Activated B cell treated with CpG ODN at 0.5 μM for 24 hours (primary cell): ENCODE data around the gene LCN2. TPM values are rescaled to one million over a fixed set of nuclear protein-coding genes. Genes with fewer than 3 reads are reported as not detected.

Experiments used
- ATAC-seq: fragments of 200-7000 bp; cut with Tn5 transposase; one replicate; pipeline ENCODE4 v1.10.0; 2021; ENCODE audit warnings: low read depth, mild to moderate bottlenecking, moderate library complexity
- CTCF ChIA-PET: fragments of 350-600 bp; sonication (Branson Sonifier 250); formaldehyde crosslinking; loops from one replicate; lab custom pipeline; 2021; ENCODE audit warnings: antibody characterized with exemption; lab: Charles Lee
- POLR2A ChIA-PET: fragments of 350-600 bp; sonication (Branson Sonifier 250); formaldehyde crosslinking; loops from one replicate; lab custom pipeline; 2021; ENCODE audit warnings: antibody characterized with exemption; lab: Charles Lee
- DNase-seq: peaks from one replicate; pipeline ENCODE4 v3.0.0; 2022
- H3K27ac Mint-ChIP-seq: one replicate; pipeline ENCODE4 v1.8.0; 2020; ENCODE audit warnings: mixed read lengths
- H3K27me3 Mint-ChIP-seq: one replicate; pipeline ENCODE4 v1.8.0; 2021; ENCODE audit warnings: mixed read lengths
- H3K36me3 Mint-ChIP-seq: one replicate; pipeline ENCODE4 v1.8.0; 2021; ENCODE audit warnings: low read depth, mixed read lengths
- H3K4me1 Mint-ChIP-seq: one replicate; pipeline ENCODE4 v1.8.0; 2021; ENCODE audit warnings: mixed read lengths
- H3K4me3 Mint-ChIP-seq: one replicate; pipeline ENCODE4 v1.8.0; 2020; ENCODE audit warnings: mild to moderate bottlenecking, mixed read lengths
- H3K9me3 Mint-ChIP-seq: one replicate; pipeline ENCODE4 v1.8.0; 2020; ENCODE audit warnings: mixed read lengths
- CTCF ChIP-seq: fragments of 200-600 bp; IDR thresholded peaks from one replicate; pipeline ENCODE4 v1.8.0; 2022; ENCODE audit warnings: antibody characterized with exemption, mild to moderate bottlenecking
- intact Hi-C: fragments of 100-400 bp; cut with micrococcal nuclease; formaldehyde crosslinking; loops from one replicate; pipeline ENCODE4 v1.15.1; 2024
- total RNA-seq: library from RNA; stranded (reverse); gene quantifications from 2 replicates; pipeline ENCODE4 v1.2.3, GENCODE V29; 2022

The LCN2 gene
- total RNA-seq, 1 donor from 2014 or later, result not detected

DNA sequence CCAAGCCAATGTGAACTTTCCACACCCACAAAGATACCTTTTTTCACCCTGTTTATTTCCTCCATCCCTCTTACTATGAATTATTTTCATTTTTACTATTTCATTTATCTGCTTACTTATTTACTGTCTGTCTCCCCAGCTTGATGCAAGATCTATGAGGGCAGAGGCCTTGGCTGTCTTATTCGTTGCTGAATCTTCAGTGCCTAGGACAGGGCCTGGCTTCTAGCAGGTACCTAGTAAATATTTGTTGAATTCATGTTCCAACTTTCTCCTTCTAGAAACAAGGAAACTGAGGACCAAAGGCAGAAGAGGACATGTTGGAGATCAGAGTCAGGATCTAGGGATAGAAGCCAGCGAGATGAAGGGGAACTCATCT is 53.4 kb downstream of the LCN2 start:
- ChIA-PET POLR2A (no interaction called here), CTCF (no interaction called here)

More for the DNA sequence above, 53.4 kb downstream of the LCN2 start:
- Mint-ChIP-seq H3K4me3 (peak overlapping the region; percentile 85), H3K27ac (peak overlapping the region; percentile 56), H3K36me3 (no peaks in the 10 kb centered on the region), H3K9me3 (no peaks in the 10 kb centered on the region), H3K27me3 (peaks cover 18% of the 10 kb centered on the region), H3K4me1 (peaks cover 7% of the 10 kb centered on the region)
- no peak for ATAC-seq
- TF ChIP-seq CTCF, result no peak
- intact Hi-C loops, result loop anchor here (1.0 kb wide), 4 partner anchors 11 to 138 kb away; partner anchors contain the start of genes CIZ1 and SLC27A4
- no peak for DNase-seq

Other genes with a start within 250 kb of the LCN2 start
- 39.9 and 47.5 TPM in 2 replicates for gene ST6GALNAC6, start 249.8 kb upstream of the LCN2 start, total RNA-seq
- 71.3 and 85.4 TPM in 2 replicates for gene ST6GALNAC4, start 232.4 kb upstream of the LCN2 start, total RNA-seq
- 1.7 and 1.8 TPM in 2 replicates for gene PIP5KL1, start 218.7 kb upstream of the LCN2 start, total RNA-seq
- gene DPM2, start 211.6 kb upstream of the LCN2 start, total RNA-seq, result 41.4 and 50.6 TPM in 2 replicates
- gene EEIG1, start 168.5 kb upstream of the LCN2 start, total RNA-seq, result 65.8 and 88.1 TPM in 2 replicates
- gene NAIF1, start 82.1 kb upstream of the LCN2 start, total RNA-seq, result 10.4 and 11.1 TPM in 2 replicates
- gene SLC25A25, start 81.2 kb upstream of the LCN2 start, total RNA-seq, result 8.0 and 9.4 TPM in 2 replicates
- 86.7 and 89.2 TPM in 2 replicates for gene PTGES2, start 21.7 kb upstream of the LCN2 start, total RNA-seq
- 47.7 and 53.6 TPM in 2 replicates for gene BBLN, start 10.8 kb downstream of the LCN2 start, total RNA-seq
- 142 and 160 TPM in 2 replicates for gene CIZ1, start 42.1 kb downstream of the LCN2 start, total RNA-seq
- gene DNM1, start 53.9 kb downstream of the LCN2 start, total RNA-seq, result 0.81 and 0.86 TPM in 2 replicates
- gene GOLGA2, start 126.6 kb downstream of the LCN2 start, total RNA-seq, result 46.0 and 53.5 TPM in 2 replicates
- 7.2 and 10.4 TPM in 2 replicates for gene SWI5, start 126.8 kb downstream of the LCN2 start, total RNA-seq
- 28.0 and 32.6 TPM in 2 replicates for gene TRUB2, start 173.0 kb downstream of the LCN2 start, total RNA-seq
- 36.2 and 45.6 TPM in 2 replicates for gene COQ4, start 173.4 kb downstream of the LCN2 start, total RNA-seq
- 13.6 and 14.4 TPM in 2 replicates for gene SLC27A4, start 191.1 kb downstream of the LCN2 start, total RNA-seq
- gene URM1, start 221.9 kb downstream of the LCN2 start, total RNA-seq, result 55.8 and 65.1 TPM in 2 replicates